SK-N-SH (cell line): ENCODE data around the gene ABCC11. TPM values are rescaled to one million over a fixed set of nuclear protein-coding genes. Genes with fewer than 3 reads are reported as not detected.

ENCODE experiments used
- CTCF ChIA-PET: fragments of 300-600, 350-600 bp; formaldehyde crosslinking; extraction: SDS; loops from one replicate; lab custom pipeline; 2021; lab: Yijun Ruan, JAX
- POLR2A ChIA-PET: fragments of 350-600 bp; sonication (Branson Sonifier 250); formaldehyde crosslinking; extraction: SDS; loops from one replicate; lab custom pipeline; 2020; ENCODE audit warnings: antibody characterized with exemption, inconsistent platforms; lab: Yijun Ruan, JAX
- DNase-seq: peaks from one replicate; pipeline ENCODE4 v3.0.0; 2012
- H2AFZ ChIP-seq: fragments of 200-600 bp; sonication (generic); 2 replicates; pipeline ENCODE4 v1.8.1; 2016; ENCODE audit warnings: antibody characterized with exemption, mild to moderate bottlenecking, low read depth
- H3F3A ChIP-seq: fragments of 200-600 bp; sonication (generic); replicated peaks from 2 replicates; pipeline ENCODE3; 2016; ENCODE audit warnings: antibody characterized with exemption, mild to moderate bottlenecking; ENCODE audit not compliant: insufficient read depth
- H3K27ac ChIP-seq, 2 experiments: fragments of 200-500 bp in 1 of 2; fragments of 200-600 bp in 1 of 2; sonication (Bioruptor generic) in 1 of 2; sonication (generic), shearing (Covaris generic) in 1 of 2; 2 replicates each; pipeline versions ENCODE4 v1.5.1 to v1.6.1; 2014 to 2016; ENCODE audit warnings: low read depth in 2 of 2, inconsistent platforms in 1 of 2, low read length in 1 of 2, mild to moderate bottlenecking in 1 of 2, mixed read lengths in 1 of 2
- H3K27me3 ChIP-seq: fragments of 200-600 bp; sonication (generic), shearing (Covaris generic); 2 replicates; pipeline ENCODE4 v1.6.1; 2016; ENCODE audit warnings: mixed run types; ENCODE audit not compliant: insufficient read depth
- H3K36me3 ChIP-seq, 2 experiments: fragments of 200-500 bp in 1 of 2; fragments of 200-600 bp in 1 of 2; sonication (Bioruptor generic) in 1 of 2; sonication (generic) in 1 of 2; replicated peaks in 1 of 2; 2 replicates each; pipeline versions ENCODE3 to v1.5.1; 2014 to 2016; ENCODE audit warnings: low read length in 1 of 2, mild to moderate bottlenecking in 1 of 2; ENCODE audit not compliant: insufficient read depth in 2 of 2, control insufficient read depth in 1 of 2
- H3K4me1 ChIP-seq, 2 experiments: fragments of 200-500 bp in 1 of 2; fragments of 200-600 bp in 1 of 2; sonication (Bioruptor generic) in 1 of 2; sonication (generic), shearing (Covaris generic) in 1 of 2; 2 replicates each; pipeline versions ENCODE4 v1.5.1 to v1.6.1; 2014 to 2016; ENCODE audit warnings: low read depth in 1 of 2, low read length in 1 of 2, mixed run types in 1 of 2; ENCODE audit not compliant: insufficient read depth in 2 of 2, control insufficient read depth in 1 of 2
- H3K4me2 ChIP-seq: fragments of 200-600 bp; sonication (generic), shearing (Covaris generic); 2 replicates; pipeline ENCODE4 v1.6.1; 2017; ENCODE audit warnings: mixed run types
- H3K4me3 ChIP-seq, 2 experiments: fragments of 200-500 bp in 1 of 2; fragments of 200-600 bp in 1 of 2; sonication (Bioruptor generic) in 1 of 2; sonication (generic), shearing (Covaris generic) in 1 of 2; 2 replicates each; pipeline versions ENCODE4 v1.5.1 to v1.8.1; 2014 to 2016; ENCODE audit warnings: low read depth in 2 of 2, inconsistent platforms in 1 of 2, low read length in 1 of 2, mild to moderate bottlenecking in 1 of 2, mixed read lengths in 1 of 2, moderate library complexity in 1 of 2
- H3K79me2 ChIP-seq: fragments of 200-600 bp; sonication (generic); 2 replicates; pipeline ENCODE4 v1.8.1; 2017; ENCODE audit warnings: mild to moderate bottlenecking; ENCODE audit not compliant: insufficient read depth
- H3K9ac ChIP-seq: fragments of 200-600 bp; sonication (generic); 2 replicates; pipeline ENCODE4 v1.6.1; 2017; ENCODE audit warnings: mixed run types
- H3K9me2 ChIP-seq: fragments of 200-600 bp; sonication (generic); 2 replicates; pipeline ENCODE4 v1.6.1; 2017; ENCODE audit warnings: mixed run types
- H3K9me3 ChIP-seq: fragments of 200-600 bp; sonication (generic); 2 replicates; pipeline ENCODE4 v1.6.1; 2017; ENCODE audit warnings: mixed run types, mild to moderate bottlenecking, moderate library complexity
- H4K20me1 ChIP-seq: fragments of 200-600 bp; sonication (generic); 2 replicates; pipeline ENCODE4 v1.6.1; 2017; ENCODE audit warnings: mild to moderate bottlenecking, mixed run types; ENCODE audit not compliant: insufficient read depth
- CHD2 ChIP-seq: fragments of 150-350 bp; IDR thresholded peaks from 2 replicates; pipeline ENCODE4 v1.6.1; 2018; ENCODE audit warnings: low read length; ENCODE audit not compliant: partially characterized antibody
- ELF1 ChIP-seq: IDR thresholded peaks from 2 replicates; pipeline ENCODE4 v1.4.0; 2012
- EP300 ChIP-seq, 2 experiments: IDR thresholded peaks; 2 replicates each; pipeline versions ENCODE4 v1.4.0 to v1.6.1; 2012; ENCODE audit warnings: borderline replicate concordance in 1 of 2, low read depth in 1 of 2, low read length in 1 of 2
- EZH2phosphoT487 ChIP-seq: fragments of 200-600 bp; sonication (generic); IDR thresholded peaks from 2 replicates; pipeline ENCODE4 v1.6.1; 2017; ENCODE audit warnings: low read depth, mixed run types, mild to moderate bottlenecking, antibody characterized with exemption, moderate library complexity, borderline replicate concordance
- FOSL2 ChIP-seq: IDR thresholded peaks from 2 replicates; pipeline ENCODE4 v1.4.0; 2012; ENCODE audit warnings: low read depth, mild to moderate bottlenecking, moderate library complexity, borderline replicate concordance
- FOXJ3 ChIP-seq: sonication (generic); formaldehyde crosslinking; IDR thresholded peaks from 2 replicates; pipeline ENCODE4 v1.5.1; 2020; ENCODE audit warnings: mild to moderate bottlenecking, missing genetic modification reagents
- GABPA ChIP-seq: IDR thresholded peaks from 2 replicates; pipeline ENCODE4 v1.4.0; 2012; ENCODE audit warnings: low read depth, mild to moderate bottlenecking
- GATA2 ChIP-seq: sonication (generic); formaldehyde crosslinking; IDR thresholded peaks from 2 replicates; pipeline ENCODE4 v1.5.0; 2020; ENCODE audit warnings: mild to moderate bottlenecking, missing genetic modification reagents
- JUND ChIP-seq: IDR thresholded peaks from 2 replicates; pipeline ENCODE4 v1.4.0; 2012
- MEF2A ChIP-seq: IDR thresholded peaks from 2 replicates; pipeline ENCODE4 v1.4.0; 2012; ENCODE audit warnings: low read depth, borderline replicate concordance
- NRF1 ChIP-seq: IDR thresholded peaks from 2 replicates; pipeline ENCODE4 v1.6.1; 2012; ENCODE audit warnings: low read depth, mild to moderate bottlenecking, low read length
- POLR2AphosphoS5 ChIP-seq: IDR thresholded peaks from 2 replicates; pipeline ENCODE4 v1.6.1; 2012; ENCODE audit warnings: low read depth, low read length
- RAD21 ChIP-seq: IDR thresholded peaks from 2 replicates; pipeline ENCODE4 v1.6.1; 2012; ENCODE audit warnings: mild to moderate bottlenecking, low read length
- RCOR1 ChIP-seq: fragments of 150-350 bp; IDR thresholded peaks from 2 replicates; pipeline ENCODE4 v1.6.1; 2017; ENCODE audit warnings: antibody characterized with exemption, low read length
- SIN3A ChIP-seq: IDR thresholded peaks from 2 replicates; pipeline ENCODE4 v1.6.1; 2012; ENCODE audit warnings: low read depth, mild to moderate bottlenecking, low read length, moderate library complexity, borderline replicate concordance
- TAF1 ChIP-seq: IDR thresholded peaks from 2 replicates; pipeline ENCODE4 v1.6.1; 2012; ENCODE audit warnings: low read depth, mild to moderate bottlenecking, low read length, moderate library complexity, borderline replicate concordance
- TCF12 ChIP-seq: IDR thresholded peaks from 2 replicates; pipeline ENCODE4 v1.4.0; 2012
- WGBS: methylation state at CpG from one replicate; pipeline ENCODE4 v1.1.6; 2017; ENCODE audit warnings: low lambda C conversion rate; 5-methylcytosine and 5-hydroxymethylcytosine counted together
- polyA plus RNA-seq, 3 experiments: library from polyadenylated mRNA; depleted of rRNA; stranded (reverse); fragments of >200 nt; gene quantifications; 2 replicates each; pipeline ENCODE4 v1.2.3, GENCODE V29; 2012
- TF ChIP-seq, protein P1 (sequence below): IDR thresholded peaks from 2 replicates; pipeline ENCODE4 v1.4.0; 2012; ENCODE audit warnings: low read depth, borderline replicate concordance
- TF ChIP-seq, protein P2 (sequence below): fragments of 150-350 bp; IDR thresholded peaks from 2 replicates; pipeline ENCODE4 v1.6.1; 2017; ENCODE audit warnings: antibody characterized with exemption, low read length, low read depth, borderline replicate concordance
- TF ChIP-seq, protein P3 (sequence below): fragments of 150-350 bp; IDR thresholded peaks from 2 replicates; pipeline ENCODE4 v1.6.1; 2016; ENCODE audit warnings: mild to moderate bottlenecking, low read depth, low read length

ABCC11 gene
- polyA plus RNA-seq, 1 of the 3 experiments (the other 2 are of a cell fraction), result 0.07 TPM

DNA sequence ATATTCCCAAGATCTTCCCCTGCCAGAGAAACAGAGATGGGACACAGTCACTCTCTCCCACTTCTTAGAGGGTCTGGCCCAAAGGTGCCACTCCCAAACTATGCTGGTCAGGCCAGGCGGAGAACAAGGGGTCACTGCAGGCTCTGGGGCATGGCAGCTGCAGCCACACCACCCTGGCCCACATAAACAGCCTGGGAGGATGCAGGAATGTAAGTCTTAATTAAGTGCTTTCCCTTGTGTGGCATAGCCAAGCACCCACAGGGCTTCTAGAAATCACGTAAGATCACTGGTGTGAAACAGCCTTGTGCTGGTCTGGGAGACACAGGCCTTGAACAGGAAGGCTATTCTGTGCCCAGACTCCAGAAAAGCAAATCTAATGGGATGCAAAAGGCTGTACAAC is 123.1 kb downstream of the ABCC11 start:
- TF ChIP-seq FOSL2 (no peak), CHD2 (no peak), SIN3A (no peak), GATA2 (CRISPR knock-in tag) (no peak), RCOR1 (no peak)
- TF ChIP-seq, protein P1, sequence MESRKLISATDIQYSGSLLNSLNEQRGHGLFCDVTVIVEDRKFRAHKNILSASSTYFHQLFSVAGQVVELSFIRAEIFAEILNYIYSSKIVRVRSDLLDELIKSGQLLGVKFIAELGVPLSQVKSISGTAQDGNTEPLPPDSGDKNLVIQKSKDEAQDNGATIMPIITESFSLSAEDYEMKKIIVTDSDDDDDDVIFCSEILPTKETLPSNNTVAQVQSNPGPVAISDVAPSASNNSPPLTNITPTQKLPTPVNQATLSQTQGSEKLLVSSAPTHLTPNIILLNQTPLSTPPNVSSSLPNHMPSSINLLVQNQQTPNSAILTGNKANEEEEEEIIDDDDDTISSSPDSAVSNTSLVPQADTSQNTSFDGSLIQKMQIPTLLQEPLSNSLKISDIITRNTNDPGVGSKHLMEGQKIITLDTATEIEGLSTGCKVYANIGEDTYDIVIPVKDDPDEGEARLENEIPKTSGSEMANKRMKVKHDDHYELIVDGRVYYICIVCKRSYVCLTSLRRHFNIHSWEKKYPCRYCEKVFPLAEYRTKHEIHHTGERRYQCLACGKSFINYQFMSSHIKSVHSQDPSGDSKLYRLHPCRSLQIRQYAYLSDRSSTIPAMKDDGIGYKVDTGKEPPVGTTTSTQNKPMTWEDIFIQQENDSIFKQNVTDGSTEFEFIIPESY, result no peak
- Histone ChIP-seq H3K36me3 (no peaks in the 10 kb centered on the region), H3K79me2 (no peaks in the 10 kb centered on the region), H3K9ac (no peak overlapping the region; the same call in 1 of the 2 replicates), H3K27me3 (no peaks in the 10 kb centered on the region), H3K4me2 (peak overlapping the region; percentile 47; the same call in 1 of the 2 replicates), H3K4me3 (no peak overlapping the region), H3K4me1 (peaks cover 7 to 35% of the 10 kb centered on the region in 2 experiments; a peak in 3 of 4 replicates), H4K20me1 (no peaks in the 10 kb centered on the region), H3K27ac (peak overlapping the region in 1 of 2 experiments; percentile 98; a peak in 2 of 4 replicates), H3K9me3 (no peaks in the 10 kb centered on the region), H3F3A (peaks cover 29% of the 10 kb centered on the region), H3K9me2 (no peaks in the 10 kb centered on the region), H2AFZ (no peak overlapping the region)
- POLR2A ChIA-PET, result no interaction called here
- DNase-seq, result no peak
- 94% methylated on average over 2 of the region's 2 CpGs for WGBS
- CTCF ChIA-PET, result interaction anchor here (0.8 to 1.5 kb wide), 6 partner anchors 11 to 1087 kb away, joined by 3 to 5 read pairs (median 4); no protein-coding TSS in a partner anchor

DNA sequence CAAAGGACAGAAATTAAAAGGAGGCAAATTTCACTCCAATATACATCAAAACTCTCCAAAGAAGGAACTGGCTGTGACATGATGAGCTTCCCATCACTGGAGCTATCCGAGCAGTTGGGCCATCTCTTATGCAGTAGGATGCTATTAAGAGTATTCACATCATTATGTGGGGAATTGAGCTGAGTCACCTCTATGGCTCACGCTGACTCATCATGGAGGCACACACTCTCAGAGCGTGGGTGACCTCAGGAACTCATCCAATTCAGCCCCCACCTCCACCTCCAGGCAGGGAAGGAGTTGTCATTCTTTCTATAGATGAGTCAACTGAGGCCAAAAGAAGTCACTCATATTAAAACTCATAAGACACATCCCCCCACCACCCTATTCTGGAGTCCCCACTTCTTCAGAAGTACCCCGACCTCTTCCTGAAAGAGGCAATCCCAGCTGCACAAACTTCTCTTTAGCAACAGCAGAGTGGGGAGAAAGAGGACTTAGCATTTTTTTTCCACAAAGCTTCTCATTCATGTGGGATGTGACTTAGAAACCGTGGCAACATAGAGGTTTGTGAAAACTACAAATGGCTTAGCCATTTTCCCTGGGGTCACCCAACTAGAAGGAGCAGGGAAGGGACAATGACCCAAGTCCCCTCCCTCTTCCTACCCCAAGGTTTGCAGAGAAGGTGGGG is 124.1 kb downstream of the ABCC11 start:
- no peaks in the 10 kb centered on the region for H4K20me1 ChIP-seq
- DNase-seq, result no peak
- 32% methylated on average over 3 of the region's 5 CpGs for WGBS
- peak overlapping the region; percentile 48; the same call in 1 of the 2 replicates for H3K9ac ChIP-seq
- no peaks in the 10 kb centered on the region for H3K36me3 ChIP-seq
- POLR2A ChIA-PET, result no interaction called here
- CTCF ChIA-PET, result interaction anchor here (0.7 to 1.5 kb wide), 6 partner anchors 18 to 1086 kb away, joined by 3 to 5 read pairs (median 3); no protein-coding TSS in a partner anchor
- H3K79me2 ChIP-seq, result no peaks in the 10 kb centered on the region
- peak overlapping the region; percentile 4; the same call in 1 of the 2 replicates for H2AFZ ChIP-seq
- peak overlapping the region in 1 of 2 experiments; percentile 98; a peak in 3 of 4 replicates for H3K27ac ChIP-seq
- no peak overlapping the region; a peak in 1 of 4 replicates for H3K4me3 ChIP-seq
- peaks cover 29% of the 10 kb centered on the region for H3F3A ChIP-seq
- no peaks in the 10 kb centered on the region for H3K27me3 ChIP-seq
- H3K9me2 ChIP-seq, result no peaks in the 10 kb centered on the region
- peaks cover 7 to 35% of the 10 kb centered on the region in 2 experiments; a peak in 3 of 4 replicates for H3K4me1 ChIP-seq
- peak overlapping the region; percentile 47 for H3K4me2 ChIP-seq
- H3K9me3 ChIP-seq, result no peaks in the 10 kb centered on the region
- TF ChIP-seq TAF1 (no peak), RAD21 (no peak), EZH2phosphoT487 (no peak), GABPA (no peak), POLR2AphosphoS5 (peak; percentile 74; the same call in 1 of the 2 replicates), EP300 (IDR thresholded peaks at IDR 0.05; ENCODE audit: borderline replicate concordance in 1 of 2, low read depth in 1 of 2, low read length in 1 of 2) (peak; percentile 36 to 96; a peak in 3 of 4 replicates), FOXJ3 (CRISPR knock-in tag) (no peak), JUND (peak; percentile 99), NRF1 (no peak), TCF12 (peak; percentile 88), GATA2 (CRISPR knock-in tag) (no peak), ELF1 (0 out of 2 replicates have a peak, but pooled peaks have one; percentile 36), MEF2A (peak; percentile 75; the same call in 1 of the 2 replicates)
- TF ChIP-seq, protein P2, sequence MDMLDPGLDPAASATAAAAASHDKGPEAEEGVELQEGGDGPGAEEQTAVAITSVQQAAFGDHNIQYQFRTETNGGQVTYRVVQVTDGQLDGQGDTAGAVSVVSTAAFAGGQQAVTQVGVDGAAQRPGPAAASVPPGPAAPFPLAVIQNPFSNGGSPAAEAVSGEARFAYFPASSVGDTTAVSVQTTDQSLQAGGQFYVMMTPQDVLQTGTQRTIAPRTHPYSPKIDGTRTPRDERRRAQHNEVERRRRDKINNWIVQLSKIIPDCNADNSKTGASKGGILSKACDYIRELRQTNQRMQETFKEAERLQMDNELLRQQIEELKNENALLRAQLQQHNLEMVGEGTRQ, result no peak
- TF ChIP-seq, protein P1, result no peak; the same call in 1 of the 2 replicates
- TF ChIP-seq, protein P3, sequence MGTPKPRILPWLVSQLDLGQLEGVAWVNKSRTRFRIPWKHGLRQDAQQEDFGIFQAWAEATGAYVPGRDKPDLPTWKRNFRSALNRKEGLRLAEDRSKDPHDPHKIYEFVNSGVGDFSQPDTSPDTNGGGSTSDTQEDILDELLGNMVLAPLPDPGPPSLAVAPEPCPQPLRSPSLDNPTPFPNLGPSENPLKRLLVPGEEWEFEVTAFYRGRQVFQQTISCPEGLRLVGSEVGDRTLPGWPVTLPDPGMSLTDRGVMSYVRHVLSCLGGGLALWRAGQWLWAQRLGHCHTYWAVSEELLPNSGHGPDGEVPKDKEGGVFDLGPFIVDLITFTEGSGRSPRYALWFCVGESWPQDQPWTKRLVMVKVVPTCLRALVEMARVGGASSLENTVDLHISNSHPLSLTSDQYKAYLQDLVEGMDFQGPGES, result no peak
